Raji (cell line): ENCODE results near the gene CERS6.

Experiments used
- POLR2A ChIP-seq: IDR thresholded peaks from 2 replicates; pipeline ENCODE4 v1.6.1; 2011; ENCODE audit warnings: low read depth, low read length, control low read depth; ENCODE audit not compliant: insufficient read depth

Gene CERS6

GRCh38 chr2:168529054-168529833 is 73.2 kb downstream of the CERS6 start:
- TF ChIP-seq POLR2A = no peak

GRCh38 chr2:168529900-168530561 is 74.0 kb downstream of the CERS6 start:
- TF ChIP-seq POLR2A = no peak

GRCh38 chr2:168530982-168531622 is 75.0 kb downstream of the CERS6 start:
- no peak for TF ChIP-seq POLR2A

GRCh38 chr2:168534926-168535325 is 78.9 kb downstream of the CERS6 start:
- no peak for TF ChIP-seq POLR2A

- TF ChIP-seq POLR2A = no peak
Observed at GRCh38 chr2:168536925-168537466, 80.9 kb downstream of the CERS6 start.

GRCh38 chr2:168538133-168538532 is 82.1 kb downstream of the CERS6 start:
- TF ChIP-seq POLR2A = no peak

- no peak for TF ChIP-seq POLR2A
Observed at GRCh38 chr2:168538534-168538933, 82.5 kb downstream of the CERS6 start.

GRCh38 chr2:168539945-168540344 is 83.9 kb downstream of the CERS6 start:
- no peak for TF ChIP-seq POLR2A

GRCh38 chr2:168541858-168542257 is 85.8 kb downstream of the CERS6 start:
- TF ChIP-seq POLR2A = no peak

- TF ChIP-seq POLR2A = no peak
Observed at GRCh38 chr2:168543037-168543436, 87.0 kb downstream of the CERS6 start.

GRCh38 chr2:168543935-168544334 is 87.9 kb downstream of the CERS6 start:
- TF ChIP-seq POLR2A = no peak

- TF ChIP-seq POLR2A = no peak
Observed at GRCh38 chr2:168545439-168546082, 89.5 kb downstream of the CERS6 start.

GRCh38 chr2:168550670-168551069 is 94.6 kb downstream of the CERS6 start:
- no peak for TF ChIP-seq POLR2A

GRCh38 chr2:168552450-168552856 is 96.4 kb downstream of the CERS6 start:
- no peak for TF ChIP-seq POLR2A

GRCh38 chr2:168555283-168555682 is 99.2 kb downstream of the CERS6 start:
- no peak for TF ChIP-seq POLR2A
